GM12891 (cell line): Measurements from ENCODE around the gene TMC4.

Source experiments
- PAX5 ChIP-seq: IDR thresholded peaks from 2 replicates; pipeline ENCODE4 v1.6.1; 2011; ENCODE audit warnings: low read length, moderate library complexity, mild to moderate bottlenecking; ENCODE audit not compliant: insufficient read depth, severe bottlenecking
- POLR2A ChIP-seq: IDR thresholded peaks from 2 replicates; pipeline ENCODE4 v1.6.1; 2011; ENCODE audit warnings: low read depth, low read length, control low read depth
- POLR2AphosphoS5 ChIP-seq: IDR thresholded peaks from 2 replicates; pipeline ENCODE4 v1.6.1; 2011; ENCODE audit warnings: low read depth, low read length, control low read depth
- POU2F2 ChIP-seq: IDR thresholded peaks from 2 replicates; pipeline ENCODE4 v1.6.1; 2011; ENCODE audit warnings: low read depth, mild to moderate bottlenecking, control low read depth, low read length, moderate library complexity
- SPI1 ChIP-seq: IDR thresholded peaks from 2 replicates; pipeline ENCODE4 v1.6.1; 2011; ENCODE audit warnings: low read depth, low read length, control low read depth
- TAF1 ChIP-seq: IDR thresholded peaks from 2 replicates; pipeline ENCODE4 v1.6.1; 2011; ENCODE audit warnings: low read depth, low read length, control low read depth

- TF ChIP-seq POLR2A: no peak
- TF ChIP-seq POU2F2: no peak
- TF ChIP-seq POLR2AphosphoS5: no peak; the same call in 1 of the 2 replicates
- TF ChIP-seq PAX5: no peak
- TF ChIP-seq TAF1: no peak
- TF ChIP-seq SPI1: no peak
Observed at GRCh38 chr19:54152878-54153524, 20.0 kb downstream of the TMC4 start.
